Breast epithelium (tissue), 4 donors: ENCODE data around the gene RAD50. TPM values are rescaled to one million over a fixed set of nuclear protein-coding genes. Genes with fewer than 3 reads are reported as not detected.
"Not testable (repeated sequence)": the region's sequence is repeated elsewhere in the genome, so short reads cannot be mapped to it uniquely, and the experiment has no call there.

Experiments used
- DNase-seq, 2 donors: peaks; one replicate each; pipeline ENCODE4 v3.0.0-alpha.2; 2019; ENCODE audit warnings: low spot score in 2 of 2
- H3K27ac ChIP-seq, 2 donors: fragments of 200-600 bp; sonication (generic) in 1 of 2; one replicate each; pipeline ENCODE4 v1.5.1; 2016 to 2019; ENCODE audit warnings: mild to moderate bottlenecking in 1 of 2
- H3K27me3 ChIP-seq, 2 donors: fragments of 200-600 bp; sonication (generic) in 1 of 2; one replicate each; pipeline versions ENCODE4 v1.5.1 to v1.6.0; 2017 to 2019; ENCODE audit warnings: control low read depth in 1 of 2, mild to moderate bottlenecking in 1 of 2
- H3K36me3 ChIP-seq: fragments of 200-600 bp; one replicate; pipeline ENCODE4 v1.5.1; 2019
- H3K4me1 ChIP-seq, 2 donors: fragments of 200-600 bp; sonication (generic); one replicate each; pipeline ENCODE4 v1.5.1; 2016 to 2019; ENCODE audit warnings: control low read depth in 1 of 2
- H3K4me3 ChIP-seq, 3 donors: fragments of 200-600 bp; sonication (generic); 1 replicate in 2 of 3; 2 replicates in 1 of 3; pipeline ENCODE4 v1.5.1; 2016 to 2019; ENCODE audit warnings: mild to moderate bottlenecking in 3 of 3, moderate library complexity in 2 of 3
- H3K9me3 ChIP-seq, 2 donors: fragments of 200-600 bp; sonication (generic) in 1 of 2; one replicate each; pipeline ENCODE4 v1.5.1; 2016 to 2019; ENCODE audit warnings: control low read depth in 1 of 2
- CTCF ChIP-seq, 3 donors: fragments of 450-650 bp; IDR thresholded peaks; one replicate each; pipeline ENCODE4 v1.5.1; 2016 to 2017; ENCODE audit warnings: antibody characterized with exemption in 3 of 3, mild to moderate bottlenecking in 3 of 3, moderate library complexity in 3 of 3
- POLR2A ChIP-seq: fragments of 450-650 bp; IDR thresholded peaks from one replicate; pipeline ENCODE4 v1.6.1; 2016; ENCODE audit warnings: antibody characterized with exemption, mild to moderate bottlenecking, moderate library complexity
- POLR2AphosphoS5 ChIP-seq, 3 donors: sonication (generic); formaldehyde crosslinking; IDR thresholded peaks; one replicate each; pipeline ENCODE4 v1.6.1; 2017; ENCODE audit warnings: antibody characterized with exemption in 3 of 3
- intact Hi-C: fragments of 100-400 bp; cut with DNase I; formaldehyde crosslinking; loops from one replicate; pipeline ENCODE4 v1.15.1; 2023; ENCODE audit warnings: low total_unique reads
- total RNA-seq, 3 donors: library from RNA; depleted of rRNA; stranded (reverse); fragments of >200 nt; gene quantifications; one replicate each; pipeline ENCODE4 v1.1.0, GENCODE V29; 2016

Gene RAD50
- total RNA-seq, 3 donors from 2014 or later = 44.2 to 47.4 (median 44.6) TPM

DNA sequence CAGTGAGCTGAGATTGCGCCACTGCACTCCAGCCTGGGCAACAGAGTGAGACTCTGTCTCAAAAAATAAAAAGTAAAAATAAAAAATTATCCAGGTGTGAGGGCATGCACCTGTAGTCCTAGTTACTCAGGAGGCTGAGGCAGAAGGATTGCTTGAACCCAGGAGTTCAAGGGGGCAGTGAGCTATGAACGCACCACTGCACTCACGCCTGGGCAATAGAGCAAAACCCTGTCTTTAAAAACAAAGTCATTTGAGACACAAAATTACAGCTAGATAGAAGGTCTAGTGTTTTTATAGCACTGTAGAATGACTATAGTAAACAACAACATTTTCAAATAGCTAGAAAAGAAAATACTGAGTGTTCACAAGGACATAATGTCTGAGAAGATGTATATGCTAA is 133.4 kb downstream of the RAD50 start:
- DNase-seq = no peak
- intact Hi-C loops = no loop called here
- no peaks in the 10 kb centered on the region for H3K36me3 ChIP-seq
- H3K9me3 ChIP-seq = no peaks in the 10 kb centered on the region
- no peaks in the 10 kb centered on the region for H3K4me1 ChIP-seq
- no peak overlapping the region for H3K27ac ChIP-seq
- H3K4me3 ChIP-seq = no peak overlapping the region
- TF ChIP-seq POLR2AphosphoS5 (IDR thresholded peaks at IDR 0.05) (no peak), POLR2A (no peak), CTCF (IDR thresholded peaks at IDR 0.05) (no peak)
- H3K27me3 ChIP-seq = no peaks in the 10 kb centered on the region

DNA sequence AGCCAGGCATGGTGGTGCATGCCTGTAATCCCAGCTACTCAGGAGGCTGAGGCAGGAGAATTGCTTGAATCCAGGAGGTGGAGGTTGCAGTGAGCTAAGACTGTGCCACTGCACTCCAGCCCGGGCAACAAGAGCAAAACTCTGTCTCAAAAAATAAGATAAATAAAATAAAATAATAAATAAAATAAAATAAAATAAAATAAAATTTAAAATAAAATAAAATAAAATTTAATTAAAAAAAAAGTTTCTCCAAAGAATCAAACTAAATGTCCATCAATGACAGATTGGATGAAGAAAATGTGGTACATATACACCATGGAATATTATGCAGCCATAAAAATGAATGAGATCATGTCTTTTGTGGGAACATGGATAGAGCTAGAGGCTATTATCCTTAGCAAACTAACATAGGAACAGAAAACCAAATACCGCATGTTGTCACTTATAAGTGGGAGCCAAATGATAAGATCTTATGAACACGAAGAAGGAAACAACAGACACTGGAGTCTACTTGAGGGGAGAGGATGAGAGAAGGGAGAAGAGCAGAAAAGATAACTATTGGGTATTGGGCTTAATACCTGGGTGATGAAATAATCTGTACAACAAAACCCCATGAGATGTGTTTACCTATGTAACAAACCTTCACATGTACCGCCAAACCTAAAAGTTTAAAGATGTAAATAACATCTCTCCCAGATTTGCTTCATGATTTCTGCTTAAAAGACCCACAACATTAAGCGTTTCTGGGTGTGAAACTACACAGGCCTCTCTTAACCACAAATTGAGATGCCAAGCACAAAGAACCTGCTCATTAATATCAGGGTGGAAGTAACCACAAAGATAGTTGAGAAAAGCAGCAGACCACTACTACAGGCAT is 135.2 kb downstream of the RAD50 start:
- H3K36me3 ChIP-seq, H3K9me3 ChIP-seq, H3K4me3 ChIP-seq, H3K27me3 ChIP-seq, DNase-seq, intact Hi-C loops, H3K27ac ChIP-seq, H3K4me1 ChIP-seq: not testable (repeated sequence)

- intact Hi-C loops = no loop called here
- no peak overlapping the region for H3K4me3 ChIP-seq
- H3K9me3 ChIP-seq = no peaks in the 10 kb centered on the region
- no peak for DNase-seq
- no peaks in the 10 kb centered on the region for H3K27me3 ChIP-seq
- H3K4me1 ChIP-seq = no peaks in the 10 kb centered on the region
- peaks cover 9% of the 10 kb centered on the region for H3K36me3 ChIP-seq
- TF ChIP-seq POLR2AphosphoS5 (IDR thresholded peaks at IDR 0.05) = no peak
- no peak for TF ChIP-seq CTCF (IDR thresholded peaks at IDR 0.05)
- no peak for TF ChIP-seq POLR2A
- H3K27ac ChIP-seq = no peak overlapping the region
Measured at GRCh38 chr5:132692632-132692967, 135.8 kb downstream of the RAD50 start.

Other genes starting within 250 kb of the RAD50 start
- gene SLC22A5, start 187.3 kb upstream of the RAD50 start, total RNA-seq = 10 to 100 TPM in 2 of 3 donors, 1 to 10 TPM in 1; 6.6 to 31.5 (median 23.3) TPM
- gene IRF1, start 66.2 kb upstream of the RAD50 start, total RNA-seq = 10 to 100 TPM; 10.4 to 27.8 (median 18.0) TPM
- not detected for gene IL5, start 13.5 kb upstream of the RAD50 start, total RNA-seq
- gene IL13, start 101.2 kb downstream of the RAD50 start, total RNA-seq = under 1 TPM in 2 of 3 donors, not detected in 1; 0.33 to 0.73 TPM
- not detected for gene IL4, start 117.0 kb downstream of the RAD50 start, total RNA-seq
- 10 to 100 TPM in 2 of 3 donors, 1 to 10 TPM in 1; 4.5 to 15.7 (median 11.5) TPM for gene KIF3A, start 180.6 kb downstream of the RAD50 start, total RNA-seq
- gene CCNI2, start 190.4 kb downstream of the RAD50 start, total RNA-seq = 1 to 10 TPM in 1 of 3 donors, under 1 TPM in 1, not detected in 1; 0.98 to 2.0 TPM
- 10 to 100 TPM; 26.4 to 43.0 (median 40.0) TPM for gene SEPTIN8, start 220.3 kb downstream of the RAD50 start, total RNA-seq